ENCODE measurements around the gene UBE2E2.

DNA sequence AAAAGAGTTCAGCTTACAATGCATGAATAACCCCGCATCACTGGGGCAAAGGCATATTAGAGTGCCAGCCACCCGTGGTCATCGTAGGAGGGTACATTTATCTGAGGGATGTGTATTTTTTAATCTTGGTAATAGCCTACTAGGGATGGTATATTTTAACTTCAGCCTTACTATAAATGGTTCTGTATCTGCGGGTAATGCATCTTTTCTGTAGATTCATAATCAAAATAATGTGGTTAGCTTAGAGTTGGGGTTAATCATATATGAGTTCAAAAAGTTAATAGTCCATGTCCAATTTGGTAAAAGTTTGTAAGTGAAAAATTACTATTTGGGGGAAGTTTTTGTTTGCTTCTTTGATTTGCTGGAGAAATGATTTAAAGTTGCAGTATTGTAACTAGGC, 339.0 kb downstream of the UBE2E2 start:
- TF ChIP-seq POLR2A (IDR thresholded peaks at IDR 0.05; ENCODE audit: low read depth, low read length) (no peak), POLR2AphosphoS5 (IDR thresholded peaks at IDR 0.05; ENCODE audit: low read depth, low read length) (no peak)
